ENCODE results near the gene EEA1.

EEA1 gene

GRCh38 chr12:92743026-92743425, 186.1 kb downstream of the EEA1 start:
- DNase-seq = no peak

- DNase-seq = no peak
Observed at GRCh38 chr12:92740411-92740810, 188.7 kb downstream of the EEA1 start.

- DNase-seq = no peak
Observed at GRCh38 chr12:92739113-92739512, 190.0 kb downstream of the EEA1 start.

- no peak for DNase-seq
Observed at GRCh38 chr12:92737855-92738850, 190.9 kb downstream of the EEA1 start.

GRCh38 chr12:92736605-92737004, 192.5 kb downstream of the EEA1 start:
- DNase-seq = no peak

GRCh38 chr12:92735131-92735721, 193.9 kb downstream of the EEA1 start:
- DNase-seq = no peak

- DNase-seq = no peak
Observed at GRCh38 chr12:92733661-92734060, 195.4 kb downstream of the EEA1 start.

GRCh38 chr12:92733181-92733580, 195.9 kb downstream of the EEA1 start:
- DNase-seq = no peak

- no peak for DNase-seq
Observed at GRCh38 chr12:92732716-92733115, 196.4 kb downstream of the EEA1 start.

- no peak for DNase-seq
Observed at GRCh38 chr12:92732216-92732615, 196.9 kb downstream of the EEA1 start.

- no peak for DNase-seq
Observed at GRCh38 chr12:92730758-92731157, 198.3 kb downstream of the EEA1 start.

GRCh38 chr12:92729773-92730305, 199.3 kb downstream of the EEA1 start:
- no peak for DNase-seq

GRCh38 chr12:92726850-92727249, 202.2 kb downstream of the EEA1 start:
- no peak for DNase-seq

- no peak for DNase-seq
Observed at GRCh38 chr12:92722897-92723296, 206.2 kb downstream of the EEA1 start.

- DNase-seq = no peak
Observed at GRCh38 chr12:92721656-92722055, 207.4 kb downstream of the EEA1 start.

- DNase-seq = no peak
Observed at GRCh38 chr12:92721130-92721529, 208.0 kb downstream of the EEA1 start.
